NCI-H345 treated with DMSO at 0.1 percent for 48 hours (cell line): ENCODE results near the gene CEP162.
A peak's percentile ranks its signal among the peaks of the same experiment; 100 is the strongest.
"Not testable (repeated sequence)": the region's sequence is repeated elsewhere in the genome, so short reads cannot be mapped to it uniquely, and the experiment has no call there.

Experiments
- DNase-seq: peaks from one replicate; lab custom pipeline; 2025; ENCODE audit not compliant: unreplicated experiment; lab: John Stamatoyannopoulos, UW

Gene CEP162, protein sequence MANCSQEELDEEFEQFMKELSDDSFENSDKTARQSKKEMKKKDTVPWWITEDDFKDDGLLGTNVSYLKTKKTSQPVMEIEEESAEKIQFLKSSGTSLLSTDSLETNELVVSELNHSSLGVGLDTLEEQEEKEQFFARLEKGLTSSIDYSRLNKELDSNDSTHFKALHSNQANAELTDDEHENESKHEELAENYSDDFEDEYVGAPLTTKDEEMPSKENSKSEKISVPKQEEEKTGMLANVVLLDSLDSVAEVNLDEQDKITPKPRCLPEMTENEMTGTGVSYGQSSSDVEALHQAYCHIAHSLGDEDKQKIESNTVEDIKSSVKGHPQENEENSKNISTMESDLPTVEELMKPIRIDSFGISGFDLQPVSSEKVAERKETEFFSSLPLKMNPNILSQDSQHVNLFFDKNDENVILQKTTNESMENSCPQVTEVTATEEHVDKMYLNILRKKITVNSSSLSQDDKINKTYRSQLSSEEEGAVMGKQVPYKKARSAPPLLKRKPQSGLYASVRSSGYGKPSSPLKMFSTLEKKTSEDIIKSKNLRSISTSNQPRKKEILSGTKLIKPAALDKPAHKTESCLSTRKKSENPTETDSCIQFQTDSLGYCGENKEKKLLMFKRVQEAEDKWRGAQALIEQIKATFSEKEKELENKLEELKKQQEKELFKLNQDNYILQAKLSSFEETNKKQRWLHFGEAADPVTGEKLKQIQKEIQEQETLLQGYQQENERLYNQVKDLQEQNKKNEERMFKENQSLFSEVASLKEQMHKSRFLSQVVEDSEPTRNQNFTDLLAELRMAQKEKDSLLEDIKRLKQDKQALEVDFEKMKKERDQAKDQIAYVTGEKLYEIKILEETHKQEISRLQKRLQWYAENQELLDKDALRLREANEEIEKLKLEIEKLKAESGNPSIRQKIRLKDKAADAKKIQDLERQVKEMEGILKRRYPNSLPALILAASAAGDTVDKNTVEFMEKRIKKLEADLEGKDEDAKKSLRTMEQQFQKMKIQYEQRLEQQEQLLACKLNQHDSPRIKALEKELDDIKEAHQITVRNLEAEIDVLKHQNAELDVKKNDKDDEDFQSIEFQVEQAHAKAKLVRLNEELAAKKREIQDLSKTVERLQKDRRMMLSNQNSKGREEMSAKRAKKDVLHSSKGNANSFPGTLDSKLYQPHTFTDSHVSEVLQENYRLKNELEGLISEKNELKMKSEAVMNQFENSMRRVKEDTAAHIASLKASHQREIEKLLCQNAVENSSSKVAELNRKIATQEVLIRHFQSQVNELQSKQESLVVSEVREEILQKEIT (N-terminal part only)

DNA sequence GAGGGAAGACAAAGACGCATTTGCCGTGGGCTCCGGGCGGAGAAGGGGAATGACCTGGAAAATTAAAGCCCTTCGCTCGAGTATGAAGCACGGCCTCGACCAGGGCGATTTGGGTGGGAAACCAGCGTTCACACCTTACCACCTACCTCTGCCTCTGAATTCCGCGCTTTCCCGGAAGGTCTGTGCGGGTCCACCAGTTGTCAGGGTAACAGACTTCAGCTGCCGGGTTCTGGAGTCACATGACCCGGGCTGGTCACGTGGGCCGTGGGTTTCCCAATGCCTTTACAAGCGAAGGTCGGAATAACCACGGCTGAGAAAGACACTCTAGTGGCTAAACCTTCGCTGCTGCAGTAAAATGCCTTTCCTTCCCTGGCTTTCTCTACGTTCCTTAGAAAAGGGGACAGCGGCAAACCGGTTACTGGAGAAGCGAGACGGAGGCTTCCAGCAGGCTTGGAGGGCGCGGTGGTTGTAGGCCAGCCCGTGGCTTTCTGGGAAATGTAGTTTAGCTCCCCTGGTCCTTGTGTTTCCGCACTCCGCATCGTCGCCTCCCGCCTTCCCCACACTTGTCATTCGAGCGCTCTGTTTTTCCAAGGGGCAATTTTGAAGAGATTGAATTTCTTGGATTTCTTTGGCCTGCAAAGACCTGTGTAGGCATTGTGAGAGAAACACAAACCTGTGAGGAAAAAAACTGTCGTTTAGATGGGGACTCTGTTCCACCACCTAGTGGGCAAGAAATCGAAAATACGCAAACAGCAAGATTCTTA, at the start of gene CEP162:
TSS of gene CEP162 (minus strand) at position 210 of the 764 bp plus-strand sequence. CDS start 1,250 bp downstream, outside the sequence.
- DNase-seq, result peak; percentile 95

DNA sequence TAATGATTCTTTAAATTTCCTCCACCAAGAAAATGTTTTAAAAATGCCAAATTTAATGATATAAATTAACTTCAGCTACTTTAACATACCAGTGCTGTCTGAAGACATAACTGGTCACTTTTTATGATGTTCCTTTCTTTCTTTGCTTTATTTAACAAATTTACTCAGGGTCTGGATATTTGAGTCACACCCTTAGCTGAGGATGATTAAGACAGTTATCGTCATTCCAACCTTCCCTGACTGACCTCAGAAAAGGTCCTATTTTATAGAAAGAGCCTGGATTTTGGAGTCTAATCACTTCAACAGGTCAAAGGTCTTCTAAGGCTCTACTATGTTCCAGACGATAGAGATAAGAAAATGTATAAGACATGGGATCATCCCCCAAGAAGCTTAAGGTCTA, 47.4 kb upstream of the CEP162 start:
- no peak for DNase-seq

- no peak for DNase-seq
Measured at GRCh38 chr6:84273048-84273809, 45.8 kb upstream of the CEP162 start.

DNA sequence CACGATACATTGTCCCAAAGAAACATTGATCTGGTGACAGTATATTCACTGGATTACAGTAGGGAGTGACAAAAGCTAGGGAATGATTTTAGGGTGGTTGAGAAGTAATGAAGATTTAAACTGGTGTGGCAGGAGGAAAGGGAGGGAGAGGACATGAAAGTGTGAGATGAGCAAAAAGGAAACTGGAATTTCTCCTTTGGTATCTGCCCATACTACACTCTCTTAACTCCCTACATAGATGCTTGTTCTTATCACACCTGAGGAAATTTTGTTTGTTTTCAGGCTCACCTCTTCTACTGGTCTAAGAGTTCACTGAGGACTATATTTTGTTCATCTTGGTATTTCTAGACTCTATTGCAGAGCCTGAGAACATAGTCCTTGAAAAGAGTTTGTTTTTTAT, 44.9 kb upstream of the CEP162 start:
- no peak for DNase-seq

- no peak for DNase-seq
Measured at GRCh38 chr6:84271061-84271716, 43.7 kb upstream of the CEP162 start.

DNA sequence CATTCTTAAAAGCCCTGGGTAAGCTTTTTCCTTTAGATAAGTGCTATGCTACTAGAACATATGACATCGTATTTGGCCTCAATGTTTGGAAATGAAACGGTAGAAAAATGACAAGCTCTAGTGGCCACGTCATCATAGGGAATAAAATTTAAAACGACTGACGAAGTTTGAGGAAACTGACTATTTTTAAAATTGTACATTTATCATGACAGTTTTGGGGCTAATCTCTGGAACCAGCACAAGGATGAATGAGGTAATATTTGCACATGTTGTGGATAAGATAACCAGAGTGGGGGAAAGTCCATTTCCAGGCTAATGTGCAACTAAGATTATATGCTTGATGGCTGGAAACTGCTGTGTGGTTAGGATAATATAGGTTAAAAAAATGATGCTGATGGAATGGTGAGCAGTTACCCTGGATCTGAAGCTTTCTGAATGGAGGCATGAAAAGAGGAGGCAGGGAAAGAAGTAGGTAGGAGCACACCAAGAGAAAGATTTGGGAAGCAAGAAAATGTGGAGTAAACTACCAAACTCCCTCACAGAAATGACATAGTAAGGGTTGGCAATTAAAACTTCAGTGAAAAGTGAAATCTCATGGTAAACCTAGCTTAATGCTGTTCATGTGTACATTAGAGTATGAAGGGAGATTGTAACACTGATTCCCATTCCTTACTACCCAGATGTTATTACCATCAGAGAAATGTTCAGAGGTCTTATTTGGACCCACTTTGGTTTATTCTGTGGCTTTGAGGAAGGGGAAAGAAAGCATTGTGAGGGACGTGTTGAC, 42.7 kb upstream of the CEP162 start:
- DNase-seq, result no peak

DNA sequence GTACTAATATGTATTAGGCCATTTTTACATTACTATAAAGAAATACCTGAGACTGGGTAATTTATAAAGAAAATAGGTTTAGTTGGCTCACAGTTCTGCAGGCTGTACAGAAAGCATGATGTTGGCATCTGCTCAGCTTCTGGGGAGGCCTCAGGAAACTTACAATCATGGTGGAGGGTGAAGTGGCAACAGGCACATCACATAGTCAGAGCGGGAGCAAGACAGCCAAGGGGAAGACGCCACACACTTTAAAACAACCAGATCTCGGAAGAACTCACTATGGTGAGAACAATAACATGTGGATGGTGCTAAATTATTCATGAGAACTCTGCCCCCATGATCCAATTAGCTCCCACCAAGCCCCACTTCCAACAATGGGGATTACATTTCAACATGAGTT, 41.3 kb upstream of the CEP162 start:
- no peak for DNase-seq

- no peak for DNase-seq
Measured at GRCh38 chr6:84263557-84263956, 36.1 kb upstream of the CEP162 start.

DNA sequence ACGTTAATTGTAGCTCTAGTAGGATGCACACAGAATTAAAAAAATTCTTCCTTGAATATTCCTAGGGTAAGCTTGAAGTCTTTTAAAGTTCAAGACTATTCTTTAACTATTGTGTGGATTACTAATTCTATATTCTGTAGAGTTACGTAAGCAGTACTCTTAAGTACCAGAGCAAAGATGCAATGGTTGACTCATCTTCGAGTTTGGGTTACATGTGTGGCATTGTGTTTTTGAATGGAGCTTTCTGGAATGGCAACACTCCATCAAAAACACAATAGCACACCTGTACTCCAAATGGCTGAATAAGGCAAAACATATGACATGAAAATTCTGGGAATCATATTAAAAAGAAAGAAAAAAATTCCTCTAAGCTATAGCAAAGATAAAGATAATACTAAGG, 33.5 kb upstream of the CEP162 start:
- no peak for DNase-seq

- DNase-seq, result no peak
Measured at GRCh38 chr6:84260196-84260595, 32.8 kb upstream of the CEP162 start.

DNA sequence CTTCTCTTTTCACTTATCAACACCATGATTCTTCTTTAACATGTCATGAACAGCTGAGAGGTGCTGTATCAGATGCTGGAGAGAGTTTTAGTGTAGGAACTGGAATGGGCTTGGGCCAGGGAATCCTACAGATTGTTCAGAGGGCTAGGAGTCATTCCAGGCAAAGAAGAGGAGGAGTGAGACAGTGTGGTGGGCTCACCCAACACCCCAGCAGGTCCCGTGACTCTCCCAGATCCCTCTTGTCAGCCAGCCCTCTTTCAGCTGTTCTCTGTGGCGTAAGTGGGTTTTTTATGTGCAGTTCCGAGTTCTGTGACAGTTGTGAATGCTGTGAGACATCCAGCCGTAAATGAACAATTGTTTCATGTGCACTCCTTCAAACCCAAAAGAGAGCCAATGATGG, 31.4 kb upstream of the CEP162 start:
- DNase-seq, result no peak

- DNase-seq, result no peak
Measured at GRCh38 chr6:84258268-84258667, 30.8 kb upstream of the CEP162 start.

DNA sequence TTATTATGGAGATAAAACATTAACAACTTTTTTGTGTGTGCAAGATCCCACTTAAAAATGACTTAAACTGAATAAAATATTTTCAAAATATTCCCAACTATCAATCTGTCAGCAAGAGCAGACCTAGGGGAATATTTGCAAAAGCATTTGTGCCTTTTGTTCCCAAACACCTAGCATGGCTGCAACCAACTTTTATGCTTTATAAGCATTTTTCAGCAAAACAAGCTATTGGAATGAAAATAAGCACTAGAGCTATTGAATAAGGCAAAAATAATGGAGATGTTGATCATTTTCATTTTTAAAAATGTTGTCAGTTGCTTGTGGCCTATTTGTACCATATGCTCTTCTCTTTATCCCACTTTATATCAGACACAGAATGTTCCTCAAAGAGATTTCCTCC, 28.2 kb upstream of the CEP162 start:
- DNase-seq, result no peak

DNA sequence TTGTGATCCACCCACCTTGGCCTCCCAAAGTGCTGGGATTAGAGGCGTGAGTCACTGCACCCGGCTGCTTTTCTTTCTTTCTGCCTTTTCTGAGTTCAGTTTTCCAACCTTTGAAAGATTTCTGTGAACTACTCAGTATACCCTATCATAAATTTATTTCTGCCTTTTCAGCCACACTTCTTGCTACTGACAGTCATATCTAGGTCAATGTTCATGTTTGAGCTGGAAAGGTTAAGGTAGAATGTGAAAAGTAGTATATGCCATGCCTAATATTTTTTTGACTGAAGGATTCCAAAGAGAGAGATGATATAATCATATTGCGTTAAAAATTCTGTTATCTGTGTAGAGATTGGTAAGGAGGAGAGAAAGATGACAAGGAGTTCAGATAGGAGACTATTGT, 25.9 kb upstream of the CEP162 start:
- DNase-seq, result no peak

DNA sequence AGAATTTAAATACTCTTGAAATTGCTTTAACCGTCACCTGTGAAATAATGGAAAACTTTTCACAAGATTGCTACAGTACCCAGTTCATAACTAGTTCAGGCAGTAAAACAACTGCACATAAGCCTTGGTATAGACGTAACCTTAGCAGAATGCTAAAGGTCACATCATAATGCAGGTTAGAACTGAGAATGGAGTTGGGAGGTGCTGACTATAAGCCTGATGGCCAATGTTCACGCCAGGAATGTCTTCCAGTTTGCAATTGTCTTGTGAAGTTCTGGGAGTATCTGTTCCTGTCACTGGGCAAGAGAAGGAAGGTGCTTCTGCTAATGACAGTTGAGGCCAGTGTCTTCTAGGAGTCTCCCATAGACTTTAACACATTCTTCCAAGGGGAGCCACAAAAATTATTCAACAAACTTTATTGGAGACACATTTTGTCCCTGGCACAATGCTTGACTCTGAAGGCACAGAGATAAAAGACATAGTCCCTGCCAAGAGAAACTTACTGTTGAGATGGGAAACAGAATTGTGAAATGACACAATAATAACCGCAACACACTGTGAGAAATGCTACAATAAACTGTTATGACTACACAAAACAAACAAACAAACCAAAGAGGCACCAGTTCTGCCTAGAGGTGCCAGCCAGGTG, 24.6 kb upstream of the CEP162 start:
- DNase-seq, result no peak

GRCh38 chr6:84249724-84250123, 22.3 kb upstream of the CEP162 start:
- DNase-seq, result no peak

DNA sequence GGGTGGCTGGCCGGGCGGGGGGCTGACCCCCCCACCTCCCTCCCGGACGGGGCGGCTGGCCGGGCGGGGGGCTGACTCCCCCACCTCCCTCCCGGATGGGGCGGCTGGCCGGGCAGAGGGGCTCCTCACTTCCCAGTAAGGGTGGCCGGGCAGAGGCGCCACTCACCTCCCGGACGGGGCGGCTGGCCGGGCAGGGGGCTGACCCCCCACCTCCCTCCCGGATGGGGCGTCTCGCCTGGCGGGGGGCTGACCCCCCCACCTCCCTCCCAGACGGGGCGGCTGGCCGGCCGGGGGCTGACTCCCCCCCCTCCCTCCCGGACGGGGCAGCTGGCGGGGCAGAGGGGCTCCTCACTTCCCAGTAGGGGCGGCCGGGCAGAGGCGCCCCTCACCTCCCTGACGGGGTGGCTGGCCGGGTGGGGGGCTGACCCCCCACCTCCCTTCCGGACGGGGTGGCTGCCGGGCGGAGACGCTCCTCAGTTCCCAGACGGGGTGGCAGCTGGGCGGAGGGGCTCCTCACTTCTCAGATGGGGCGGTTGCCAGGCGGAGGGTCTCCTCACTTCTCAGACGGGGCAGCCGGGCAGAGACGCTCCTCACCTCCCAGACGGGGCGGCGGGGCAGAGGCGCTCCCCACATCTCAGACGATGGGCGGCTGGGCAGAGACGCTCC, 17.1 kb upstream of the CEP162 start:
- DNase-seq, result not testable (repeated sequence)
